ENCODE measurements around the gene FGFR2.

GRCh38 chr10:121521794-121522556 is 76.3 kb downstream of the FGFR2 start:
- TF ChIP-seq RAD21 (IDR thresholded peaks at IDR 0.05; ENCODE audit: low read depth): no peak
- TF ChIP-seq REST (IDR thresholded peaks at IDR 0.05; ENCODE audit: low read depth): no peak
- no peak for TF ChIP-seq NFIC (IDR thresholded peaks at IDR 0.05)
- no peak for TF ChIP-seq CREB1 (IDR thresholded peaks at IDR 0.05; ENCODE audit: low read depth)
- no peak for TF ChIP-seq USF1 (IDR thresholded peaks at IDR 0.05)
- TF ChIP-seq MAX (IDR thresholded peaks at IDR 0.05): no peak
- TF ChIP-seq EGR1 (IDR thresholded peaks at IDR 0.05): no peak
- no peak for TF ChIP-seq CEBPB (IDR thresholded peaks at IDR 0.05)
- TF ChIP-seq TAF1 (IDR thresholded peaks at IDR 0.05; ENCODE audit: low read depth): no peak
- no peak for TF ChIP-seq EP300 (IDR thresholded peaks at IDR 0.05; ENCODE audit: borderline replicate concordance)
- no peak for TF ChIP-seq TEAD4 (IDR thresholded peaks at IDR 0.05)

Measured in Ishikawa (cell line).